ENCODE results near the gene TMEM39A.

Gene TMEM39A

GRCh38 chr3:119428538-119428937 lies 34.9 kb downstream of the TMEM39A start:
- Histone ChIP-seq H3K4me2 (ENCODE audit: low read length, poor library complexity, severe bottlenecking) (no peak overlapping the region), H3K4me1 (ENCODE audit: control insufficient read depth, insufficient read depth, low read depth, low read length) (no peaks in the 10 kb centered on the region), H4K8ac (ENCODE audit: low read length) (no peak overlapping the region), H2AK5ac (ENCODE audit: low read length, severe bottlenecking) (no peak overlapping the region), H3K9ac (ENCODE audit: low read length) (no peak overlapping the region), H4K91ac (ENCODE audit: low read length) (no peak overlapping the region), H2BK15ac (ENCODE audit: low read depth, poor library complexity, severe bottlenecking) (no peak overlapping the region), H3K9me3 (ENCODE audit: control insufficient read depth, low read length) (peaks cover 65% of the 10 kb centered on the region), H3K14ac (ENCODE audit: low read length in 2 of 2) (no peak overlapping the region), H3K4me3 (ENCODE audit: insufficient read depth in 1 of 2, low read depth in 1 of 2, low read length in 2 of 2) (peak overlapping the region in 1 of 2 experiments; percentile 28), H3K79me1 (replicated peaks; ENCODE audit: low read length, poor library complexity, severe bottlenecking) (peaks cover 8% of the 10 kb centered on the region), H2AFZ (ENCODE audit: low read depth, low read length) (no peak overlapping the region), H3K18ac (ENCODE audit: low read depth in 1 of 2, low read length in 2 of 2) (no peak overlapping the region), H3K27ac (ENCODE audit: low read length, poor library complexity, severe bottlenecking) (no peak overlapping the region), H2BK120ac (ENCODE audit: low read depth, low read length) (no peak overlapping the region), H2BK12ac (ENCODE audit: low read length in 2 of 2) (no peak overlapping the region), H3K23ac (ENCODE audit: low read length in 2 of 2) (no peak overlapping the region), H2BK5ac (ENCODE audit: low read depth, low read length, poor library complexity, severe bottlenecking) (no peak overlapping the region), H3K36me3 (ENCODE audit: control insufficient read depth in 1 of 2, insufficient read depth in 2 of 2, low read depth in 1 of 2, low read length in 2 of 2) (peaks cover 7 to 62% of the 10 kb centered on the region in 2 experiments), H3K27me3 (ENCODE audit: control insufficient read depth in 1 of 2, insufficient read depth in 1 of 2, low read length in 2 of 2) (no peaks in the 10 kb centered on the region), H3K4ac (ENCODE audit: low read depth in 1 of 2, low read length in 2 of 2) (no peak overlapping the region)
- DNase-seq, result no peak
- 100% methylated on average over 1 of the region's 1 CpG for WGBS

GRCh38 chr3:119427669-119428068 lies 35.7 kb downstream of the TMEM39A start:
- peaks cover 65% of the 10 kb centered on the region for H3K9me3 ChIP-seq (ENCODE audit: control insufficient read depth, low read length)
- H2BK12ac ChIP-seq (ENCODE audit: low read length in 2 of 2), result no peak overlapping the region
- no peak overlapping the region for H4K91ac ChIP-seq (ENCODE audit: low read length)
- H2BK120ac ChIP-seq (ENCODE audit: low read depth, low read length), result no peak overlapping the region
- H3K27me3 ChIP-seq (ENCODE audit: control insufficient read depth in 1 of 2, insufficient read depth in 1 of 2, low read length in 2 of 2), result no peaks in the 10 kb centered on the region
- H4K8ac ChIP-seq (ENCODE audit: low read length), result no peak overlapping the region
- no peak overlapping the region for H2AFZ ChIP-seq (ENCODE audit: low read depth, low read length)
- H3K36me3 ChIP-seq (ENCODE audit: control insufficient read depth in 1 of 2, insufficient read depth in 2 of 2, low read depth in 1 of 2, low read length in 2 of 2), result peaks cover 6 to 54% of the 10 kb centered on the region in 2 experiments
- H3K23ac ChIP-seq (ENCODE audit: low read length in 2 of 2), result no peak overlapping the region
- no peak overlapping the region for H2BK15ac ChIP-seq (ENCODE audit: low read depth, poor library complexity, severe bottlenecking)
- no peak overlapping the region for H3K4me2 ChIP-seq (ENCODE audit: low read length, poor library complexity, severe bottlenecking)
- no peak overlapping the region for H2BK5ac ChIP-seq (ENCODE audit: low read depth, low read length, poor library complexity, severe bottlenecking)
- H3K14ac ChIP-seq (ENCODE audit: low read length in 2 of 2), result no peak overlapping the region
- no peak overlapping the region for H3K27ac ChIP-seq (ENCODE audit: low read length, poor library complexity, severe bottlenecking)
- H3K18ac ChIP-seq (ENCODE audit: low read depth in 1 of 2, low read length in 2 of 2), result no peak overlapping the region
- H3K79me1 ChIP-seq (replicated peaks; ENCODE audit: low read length, poor library complexity, severe bottlenecking), result peaks cover 6% of the 10 kb centered on the region
- WGBS, result no CpG with 5 or more reads among the region's 1 CpG
- no peak for DNase-seq
- no peak overlapping the region for H3K9ac ChIP-seq (ENCODE audit: low read length)
- H2AK5ac ChIP-seq (ENCODE audit: low read length, severe bottlenecking), result no peak overlapping the region
- H3K4ac ChIP-seq (ENCODE audit: low read depth in 1 of 2, low read length in 2 of 2), result no peak overlapping the region
- peak overlapping the region in 1 of 2 experiments; percentile 17 for H3K4me3 ChIP-seq (ENCODE audit: insufficient read depth in 1 of 2, low read depth in 1 of 2, low read length in 2 of 2)
- H3K4me1 ChIP-seq (ENCODE audit: control insufficient read depth, insufficient read depth, low read depth, low read length), result no peaks in the 10 kb centered on the region

- H2BK120ac ChIP-seq (ENCODE audit: low read depth, low read length), result no peak overlapping the region
- H4K8ac ChIP-seq (ENCODE audit: low read length), result no peak overlapping the region
- H3K27me3 ChIP-seq (ENCODE audit: control insufficient read depth in 1 of 2, insufficient read depth in 1 of 2, low read length in 2 of 2), result no peaks in the 10 kb centered on the region
- WGBS, result 27% methylated on average over 1 of the region's 2 CpGs
- no peak overlapping the region for H3K14ac ChIP-seq (ENCODE audit: low read length in 2 of 2)
- H3K27ac ChIP-seq (ENCODE audit: low read length, poor library complexity, severe bottlenecking), result no peak overlapping the region
- no peaks in the 10 kb centered on the region for H3K9me3 ChIP-seq (ENCODE audit: control insufficient read depth, low read length)
- no peak overlapping the region for H3K4me3 ChIP-seq (ENCODE audit: insufficient read depth in 1 of 2, low read depth in 1 of 2, low read length in 2 of 2)
- no peak overlapping the region for H2BK5ac ChIP-seq (ENCODE audit: low read depth, low read length, poor library complexity, severe bottlenecking)
- H2BK15ac ChIP-seq (ENCODE audit: low read depth, poor library complexity, severe bottlenecking), result no peak overlapping the region
- no peak overlapping the region for H3K23ac ChIP-seq (ENCODE audit: low read length in 2 of 2)
- H3K36me3 ChIP-seq (ENCODE audit: control insufficient read depth in 1 of 2, insufficient read depth in 2 of 2, low read depth in 1 of 2, low read length in 2 of 2), result peaks cover 2 to 10% of the 10 kb centered on the region in 2 experiments
- no peak overlapping the region for H2BK12ac ChIP-seq (ENCODE audit: low read length in 2 of 2)
- no peak overlapping the region for H2AFZ ChIP-seq (ENCODE audit: low read depth, low read length)
- H3K4me2 ChIP-seq (ENCODE audit: low read length, poor library complexity, severe bottlenecking), result no peak overlapping the region
- no peaks in the 10 kb centered on the region for H3K79me1 ChIP-seq (replicated peaks; ENCODE audit: low read length, poor library complexity, severe bottlenecking)
- H3K18ac ChIP-seq (ENCODE audit: low read depth in 1 of 2, low read length in 2 of 2), result no peak overlapping the region
- H2AK5ac ChIP-seq (ENCODE audit: low read length, severe bottlenecking), result no peak overlapping the region
- H3K4ac ChIP-seq (ENCODE audit: low read depth in 1 of 2, low read length in 2 of 2), result no peak overlapping the region
- DNase-seq, result no peak
- no peaks in the 10 kb centered on the region for H3K4me1 ChIP-seq (ENCODE audit: control insufficient read depth, insufficient read depth, low read depth, low read length)
- no peak overlapping the region for H4K91ac ChIP-seq (ENCODE audit: low read length)
- H3K9ac ChIP-seq (ENCODE audit: low read length), result no peak overlapping the region
These were observed 43.2 kb downstream of the TMEM39A start for GRCh38 chr3:119420196-119420595.

- no peaks in the 10 kb centered on the region for H3K27me3 ChIP-seq (ENCODE audit: control insufficient read depth in 1 of 2, insufficient read depth in 1 of 2, low read length in 2 of 2)
- no peak overlapping the region for H2BK15ac ChIP-seq (ENCODE audit: low read depth, poor library complexity, severe bottlenecking)
- H2BK12ac ChIP-seq (ENCODE audit: low read length in 2 of 2), result no peak overlapping the region
- H2BK5ac ChIP-seq (ENCODE audit: low read depth, low read length, poor library complexity, severe bottlenecking), result no peak overlapping the region
- no peak overlapping the region for H3K9ac ChIP-seq (ENCODE audit: low read length)
- H2AFZ ChIP-seq (ENCODE audit: low read depth, low read length), result no peak overlapping the region
- H3K36me3 ChIP-seq (ENCODE audit: control insufficient read depth in 1 of 2, insufficient read depth in 2 of 2, low read depth in 1 of 2, low read length in 2 of 2), result peaks cover 12 to 26% of the 10 kb centered on the region in 2 experiments
- no peak overlapping the region for H4K8ac ChIP-seq (ENCODE audit: low read length)
- H3K79me1 ChIP-seq (replicated peaks; ENCODE audit: low read length, poor library complexity, severe bottlenecking), result peaks cover 2% of the 10 kb centered on the region
- no peaks in the 10 kb centered on the region for H3K9me3 ChIP-seq (ENCODE audit: control insufficient read depth, low read length)
- H2AK5ac ChIP-seq (ENCODE audit: low read length, severe bottlenecking), result no peak overlapping the region
- no peak overlapping the region for H3K18ac ChIP-seq (ENCODE audit: low read depth in 1 of 2, low read length in 2 of 2)
- DNase-seq, result peak; percentile 10
- H3K4me2 ChIP-seq (ENCODE audit: low read length, poor library complexity, severe bottlenecking), result no peak overlapping the region
- no peak overlapping the region for H3K4me3 ChIP-seq (ENCODE audit: insufficient read depth in 1 of 2, low read depth in 1 of 2, low read length in 2 of 2)
- H3K4ac ChIP-seq (ENCODE audit: low read depth in 1 of 2, low read length in 2 of 2), result no peak overlapping the region
- no peak overlapping the region for H4K91ac ChIP-seq (ENCODE audit: low read length)
- H3K23ac ChIP-seq (ENCODE audit: low read length in 2 of 2), result no peak overlapping the region
- no peaks in the 10 kb centered on the region for H3K4me1 ChIP-seq (ENCODE audit: control insufficient read depth, insufficient read depth, low read depth, low read length)
- H3K27ac ChIP-seq (ENCODE audit: low read length, poor library complexity, severe bottlenecking), result no peak overlapping the region
- no peak overlapping the region for H3K14ac ChIP-seq (ENCODE audit: low read length in 2 of 2)
- no peak overlapping the region for H2BK120ac ChIP-seq (ENCODE audit: low read depth, low read length)
These were observed 44.8 kb downstream of the TMEM39A start for GRCh38 chr3:119418641-119419040.
